OCI-LY3 (cell line): Measurements from ENCODE around the gene LCE3D.

ENCODE experiments used
- H2AFZ ChIP-seq: fragments of 200-600, 300-600 bp; shearing (Covaris generic); 2 replicates; pipeline ENCODE4 v1.6.0; 2014; ENCODE audit warnings: antibody characterized with exemption, low read depth, low read length
- H3K27ac ChIP-seq: fragments of 200-600, 300-600 bp; sonication (generic); 2 replicates; pipeline ENCODE4 v1.5.1; 2014; ENCODE audit warnings: mild to moderate bottlenecking, low read length, moderate library complexity, mixed read lengths
- H3K27me3 ChIP-seq: fragments of 200-600, 300-600 bp; sonication (generic); 2 replicates; pipeline ENCODE4 v1.6.1; 2014; ENCODE audit warnings: low read depth, low read length, mixed read lengths
- H3K36me3 ChIP-seq: fragments of 200-600, 300-600 bp; sonication (generic); replicated peaks from 2 replicates; pipeline ENCODE3; 2014; ENCODE audit warnings: low read depth, low read length, mixed read lengths
- H3K4me1 ChIP-seq: fragments of 300-600, 200-600 bp; sonication (generic); 2 replicates; pipeline ENCODE4 v1.6.1; 2014; ENCODE audit warnings: low read length, mixed read lengths
- H3K4me2 ChIP-seq: fragments of 200-600, 300-600 bp; sonication (generic); 2 replicates; pipeline ENCODE4 v1.6.1; 2014; ENCODE audit warnings: low read length, mixed read lengths
- H3K4me3 ChIP-seq: fragments of 300-600, 200-600 bp; sonication (generic); 2 replicates; pipeline ENCODE4 v1.5.1; 2014; ENCODE audit warnings: antibody characterized with exemption, mild to moderate bottlenecking, low read length, moderate library complexity
- H3K79me2 ChIP-seq: fragments of 300-600, 200-600 bp; shearing (Covaris generic); 2 replicates; pipeline ENCODE4 v1.6.1; 2014; ENCODE audit warnings: mild to moderate bottlenecking, low read length, mixed read lengths
- H3K9ac ChIP-seq: fragments of 300-600, 200-600 bp; shearing (Covaris generic); 2 replicates; pipeline ENCODE4 v1.6.0; 2014; ENCODE audit warnings: mild to moderate bottlenecking, low read length, moderate library complexity
- H3K9me3 ChIP-seq: fragments of 200-600, 300-600 bp; shearing (Covaris generic); 2 replicates; pipeline ENCODE4 v1.6.1; 2014; ENCODE audit warnings: low read length, mixed read lengths; ENCODE audit not compliant: insufficient read depth
- H4K20me1 ChIP-seq: fragments of 200-600, 300-600 bp; sonication (generic); 2 replicates; pipeline ENCODE4 v1.6.1; 2016; ENCODE audit warnings: low read length, mixed read lengths; ENCODE audit not compliant: insufficient read depth
- EZH2phosphoT487 ChIP-seq: fragments of 200-600 bp; shearing (Covaris generic); IDR thresholded peaks from 2 replicates; pipeline ENCODE4 v1.6.1; 2018; ENCODE audit warnings: antibody characterized with exemption, mixed run types, low read depth
- TF ChIP-seq, protein P1 (sequence below): fragments of 200-600, 300-600 bp; sonication (generic); IDR thresholded peaks from 2 replicates; pipeline ENCODE4 v1.5.1; 2014; ENCODE audit warnings: antibody characterized with exemption, low read length, low read depth

LCE3D gene, protein sequence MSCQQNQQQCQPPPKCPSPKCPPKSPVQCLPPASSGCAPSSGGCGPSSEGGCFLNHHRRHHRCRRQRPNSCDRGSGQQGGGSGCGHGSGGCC

DNA sequence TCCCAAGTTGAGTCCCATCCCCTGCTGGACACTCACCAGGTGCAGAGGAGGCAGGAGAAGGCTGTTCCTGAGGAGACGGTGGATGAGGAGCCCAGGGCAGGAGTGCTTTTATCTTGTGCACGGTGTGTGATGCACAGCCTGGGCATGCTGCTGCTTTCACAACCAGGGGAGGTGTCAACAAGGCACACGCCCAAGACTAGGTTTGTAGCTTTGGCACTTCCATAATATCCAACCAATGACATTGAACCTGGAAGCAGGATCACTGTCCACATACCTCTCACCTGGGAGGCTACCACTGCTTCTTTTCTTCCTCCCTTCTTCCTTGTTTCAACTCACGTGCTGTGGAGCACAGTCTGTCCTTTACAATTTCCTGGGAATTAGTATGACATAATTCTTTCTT lies at the start of gene LCE3D:
Gene LCE3D, minus strand, starts transcription at position 84 of the 400 bp plus-strand sequence. CDS start 580 bp downstream, outside the sequence.
- Histone ChIP-seq H3K9me3 (no peaks in the 10 kb centered on the region), H2AFZ (no peak within 1 kb of the TSS), H3K27ac (no peak within 1 kb of the TSS), H3K4me3 (no peak within 1 kb of the TSS), H3K36me3 (no peaks in the 10 kb centered on the region), H3K9ac (no peak within 1 kb of the TSS), H3K79me2 (no peaks in the 10 kb centered on the region), H3K27me3 (no peaks in the 10 kb centered on the region), H4K20me1 (no peaks in the 10 kb centered on the region), H3K4me1 (peaks cover 17% of the 10 kb centered on the region), H3K4me2 (no peak within 1 kb of the TSS)
- no peak for TF ChIP-seq EZH2phosphoT487
- TF ChIP-seq, protein P1, sequence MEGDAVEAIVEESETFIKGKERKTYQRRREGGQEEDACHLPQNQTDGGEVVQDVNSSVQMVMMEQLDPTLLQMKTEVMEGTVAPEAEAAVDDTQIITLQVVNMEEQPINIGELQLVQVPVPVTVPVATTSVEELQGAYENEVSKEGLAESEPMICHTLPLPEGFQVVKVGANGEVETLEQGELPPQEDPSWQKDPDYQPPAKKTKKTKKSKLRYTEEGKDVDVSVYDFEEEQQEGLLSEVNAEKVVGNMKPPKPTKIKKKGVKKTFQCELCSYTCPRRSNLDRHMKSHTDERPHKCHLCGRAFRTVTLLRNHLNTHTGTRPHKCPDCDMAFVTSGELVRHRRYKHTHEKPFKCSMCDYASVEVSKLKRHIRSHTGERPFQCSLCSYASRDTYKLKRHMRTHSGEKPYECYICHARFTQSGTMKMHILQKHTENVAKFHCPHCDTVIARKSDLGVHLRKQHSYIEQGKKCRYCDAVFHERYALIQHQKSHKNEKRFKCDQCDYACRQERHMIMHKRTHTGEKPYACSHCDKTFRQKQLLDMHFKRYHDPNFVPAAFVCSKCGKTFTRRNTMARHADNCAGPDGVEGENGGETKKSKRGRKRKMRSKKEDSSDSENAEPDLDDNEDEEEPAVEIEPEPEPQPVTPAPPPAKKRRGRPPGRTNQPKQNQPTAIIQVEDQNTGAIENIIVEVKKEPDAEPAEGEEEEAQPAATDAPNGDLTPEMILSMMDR, result no peak

DNA sequence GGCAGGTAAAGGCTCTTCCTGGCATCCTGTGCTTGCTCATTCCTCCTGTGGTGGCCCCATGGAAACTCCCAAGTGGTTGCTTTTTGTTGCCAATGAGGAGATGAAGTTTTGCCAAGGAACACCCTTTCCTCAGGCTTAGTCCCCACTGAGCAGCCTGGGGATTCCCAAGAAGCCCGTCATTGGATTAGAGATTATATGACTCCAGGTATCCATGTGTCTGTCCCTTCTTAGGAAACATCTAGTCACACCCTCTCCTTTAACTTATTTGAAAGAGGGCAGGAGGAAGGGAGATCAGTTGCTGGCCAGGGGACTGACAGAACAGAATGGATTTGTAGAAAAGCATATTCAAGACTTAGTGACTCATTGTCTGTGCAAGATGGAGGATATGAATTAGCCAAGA lies 46.4 kb upstream of the LCE3D start:
- H4K20me1 ChIP-seq, result no peaks in the 10 kb centered on the region
- TF ChIP-seq, protein P1, result no peak
- no peak for TF ChIP-seq EZH2phosphoT487
- H3K27ac ChIP-seq, result no peak overlapping the region
- no peak overlapping the region for H2AFZ ChIP-seq
- H3K79me2 ChIP-seq, result no peaks in the 10 kb centered on the region
- H3K9ac ChIP-seq, result no peak overlapping the region
- H3K36me3 ChIP-seq, result no peaks in the 10 kb centered on the region
- H3K27me3 ChIP-seq, result peaks cover 3% of the 10 kb centered on the region; the same call in 1 of the 2 replicates
- no peaks in the 10 kb centered on the region for H3K9me3 ChIP-seq
- no peak overlapping the region for H3K4me3 ChIP-seq
- H3K4me2 ChIP-seq, result no peak overlapping the region
- no peaks in the 10 kb centered on the region for H3K4me1 ChIP-seq

DNA sequence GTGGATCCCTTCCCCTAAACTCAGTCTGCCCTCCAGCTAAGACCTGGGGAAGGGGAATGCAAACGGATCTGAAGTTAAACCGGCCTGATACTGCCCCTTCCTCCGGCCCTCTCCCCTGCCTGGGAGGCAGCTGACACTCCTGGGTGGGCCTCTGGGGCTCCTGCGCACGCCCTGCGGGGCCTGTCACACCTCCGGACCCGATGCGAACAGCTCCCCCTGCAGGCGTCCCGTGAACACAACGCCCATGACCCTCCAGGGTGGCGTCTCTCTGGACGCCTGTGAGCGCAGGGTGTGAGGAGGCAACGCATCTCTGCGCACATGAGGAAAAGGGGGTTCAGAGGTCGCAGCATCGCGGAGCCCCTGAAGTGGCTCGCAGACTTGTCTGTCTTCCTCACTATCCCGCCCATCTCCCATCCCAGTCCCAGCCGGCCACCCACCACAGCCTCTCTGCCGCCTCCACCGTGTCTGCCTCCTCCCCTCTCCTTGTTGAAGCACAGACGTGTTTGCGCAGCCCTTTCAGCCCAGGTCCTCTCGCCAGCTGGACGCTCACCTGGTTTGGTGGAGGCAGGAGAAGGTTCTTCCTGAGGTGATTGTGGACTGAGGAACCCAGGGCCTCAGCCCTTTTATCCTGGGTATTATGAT lies 43.0 kb upstream of the LCE3D start:
- H3K9ac ChIP-seq, result no peak overlapping the region
- no peaks in the 10 kb centered on the region for H3K79me2 ChIP-seq
- no peak overlapping the region for H3K4me2 ChIP-seq
- H3K4me1 ChIP-seq, result no peaks in the 10 kb centered on the region
- H3K36me3 ChIP-seq, result no peaks in the 10 kb centered on the region
- H3K27ac ChIP-seq, result no peak overlapping the region
- H3K9me3 ChIP-seq, result peaks cover 15% of the 10 kb centered on the region; the same call in 1 of the 2 replicates
- no peaks in the 10 kb centered on the region for H4K20me1 ChIP-seq
- peaks cover 3% of the 10 kb centered on the region; the same call in 1 of the 2 replicates for H3K27me3 ChIP-seq
- no peak overlapping the region for H3K4me3 ChIP-seq
- TF ChIP-seq, protein P1, result no peak
- no peak for TF ChIP-seq EZH2phosphoT487
- H2AFZ ChIP-seq, result no peak overlapping the region

DNA sequence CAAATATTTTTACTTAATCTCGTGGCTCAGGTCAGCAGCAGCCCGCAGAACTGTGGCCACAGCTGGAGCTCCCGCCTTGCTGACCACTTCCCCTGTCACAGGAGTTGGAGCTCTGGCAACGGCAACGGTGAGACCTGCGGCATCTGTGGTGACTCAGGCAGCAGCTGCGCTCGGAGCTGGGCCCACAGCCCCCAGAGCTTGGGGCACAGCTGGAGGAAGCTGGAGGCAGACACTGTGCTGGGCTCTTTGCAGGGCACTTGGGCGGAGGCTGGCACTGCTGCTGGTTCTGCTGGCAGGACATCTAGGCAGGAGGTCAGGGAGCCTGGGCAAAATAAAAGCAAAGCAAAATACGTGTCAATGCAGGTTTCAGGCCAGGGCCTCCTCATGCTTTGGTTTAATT lies 42.5 kb upstream of the LCE3D start, which contains the start of gene LCE3A:
Gene LCE3A, minus strand, starts transcription at position 301 of the 400 bp plus-strand sequence. Its CDS starts 0 bp downstream, at position 301.
- Histone ChIP-seq H4K20me1 (no peaks in the 10 kb centered on the region), H3K9me3 (peaks cover 20% of the 10 kb centered on the region; the same call in 1 of the 2 replicates)

More for the DNA sequence above, 42.5 kb upstream of the LCE3D start, which contains the start of gene LCE3A:
- Histone ChIP-seq H3K9ac (no peak within 1 kb of the TSS), H3K79me2 (no peaks in the 10 kb centered on the region), H3K4me3 (no peak within 1 kb of the TSS), H3K27ac (no peak within 1 kb of the TSS), H3K36me3 (no peaks in the 10 kb centered on the region), H2AFZ (no peak within 1 kb of the TSS), H3K27me3 (no peaks in the 10 kb centered on the region), H3K4me2 (no peak within 1 kb of the TSS), H3K4me1 (no peaks in the 10 kb centered on the region)
- no peak for TF ChIP-seq EZH2phosphoT487
- TF ChIP-seq, protein P1, result no peak
